Testis (tissue), 3 donors: Measurements from ENCODE around the gene HLA-A. TPM values are rescaled to one million over a fixed set of nuclear protein-coding genes. Genes with fewer than 3 reads are reported as not detected.
"Not testable (repeated sequence)": the region's sequence is repeated elsewhere in the genome, so short reads cannot be mapped to it uniquely, and the experiment has no call there.

Experiments
- DNase-seq: peaks from one replicate; pipeline ENCODE4 v3.0.0-alpha.2; 2019
- H3K27ac ChIP-seq, 2 donors: fragments of 200-600 bp; sonication (generic); one replicate each; pipeline ENCODE4 v1.5.1; 2019
- H3K27me3 ChIP-seq: fragments of 200-600 bp; sonication (generic); one replicate; pipeline ENCODE4 v1.5.1; 2019
- H3K36me3 ChIP-seq: fragments of 200-600 bp; sonication (generic); one replicate; pipeline ENCODE4 v1.5.1; 2017; ENCODE audit warnings: low read depth; ENCODE audit errors: missing control alignments
- H3K4me1 ChIP-seq: fragments of 200-600 bp; sonication (generic); one replicate; pipeline ENCODE4 v1.5.1; 2019
- H3K4me3 ChIP-seq, 2 donors: fragments of 200-600 bp; sonication (generic); one replicate each; pipeline ENCODE4 v1.5.1; 2017 to 2019
- H3K9me3 ChIP-seq: fragments of 200-600 bp; sonication (generic); one replicate; pipeline ENCODE4 v1.5.1; 2017
- CTCF ChIP-seq, 3 experiments: fragments of 450-650 bp in 2 of 3; fragments of 200-600 bp in 1 of 3; sonication (generic) in 1 of 3; IDR thresholded peaks; one replicate each; pipeline ENCODE4 v1.5.1; 2016 to 2019; ENCODE audit warnings: antibody characterized with exemption in 3 of 3, mild to moderate bottlenecking in 2 of 3, moderate library complexity in 1 of 3
- POLR2A ChIP-seq: fragments of 450-650 bp; IDR thresholded peaks from one replicate; pipeline ENCODE4 v1.6.1; 2017; ENCODE audit warnings: antibody characterized with exemption, mild to moderate bottlenecking, moderate library complexity
- WGBS, 2 donors: methylation state at CpG; one replicate each; pipeline ENCODE4 v1.1.5; 2018; 5-methylcytosine and 5-hydroxymethylcytosine counted together
- intact Hi-C: fragments of 100-400 bp; cut with DNase I; formaldehyde crosslinking; loops from one replicate; pipeline ENCODE4 v1.15.1; 2023; ENCODE audit warnings: low total_unique reads
- polyA plus RNA-seq: library from polyadenylated mRNA; stranded (reverse); fragments of 350-450 nt; fragmentation: Illumina TruSeq; extraction: RNeasy Lipid Tissue Mini Kit (QIAGEN cat#74804); gene quantifications from one replicate; pipeline ENCODE4 v1.2.3, GENCODE V29; 2014; ENCODE audit warnings: low read depth, low replicate concordance; ENCODE audit not compliant: insufficient read depth
- total RNA-seq, 2 donors: library from RNA; depleted of rRNA; stranded (reverse); fragments of >200 nt; gene quantifications; one replicate each; pipeline ENCODE4 v1.2.3, GENCODE V29; 2016

Gene HLA-A
- total and polyA plus RNA-seq, 3 donors from 2014 or later = 282 to 586 (median 504) TPM

- 0 to 1% methylated on average over 18 to 62 of the region's 66 CpGs for WGBS, 2 donors
- no peaks in the 10 kb centered on the region for H3K27me3 ChIP-seq
- intact Hi-C loops = no loop called here
- H3K36me3 ChIP-seq = no peaks in the 10 kb centered on the region
- peak overlapping the region; percentile 84 to 93 for H3K27ac ChIP-seq
- TF ChIP-seq CTCF (IDR thresholded peaks at IDR 0.05) (peak in 2 of 3 experiments; percentile 34 to 36), POLR2A (no peak)
- peak; percentile 89 for DNase-seq
- no peaks in the 10 kb centered on the region for H3K9me3 ChIP-seq
- peak overlapping the region; percentile 43 to 60 for H3K4me3 ChIP-seq
- H3K4me1 ChIP-seq = peaks cover 13% of the 10 kb centered on the region
Measured at GRCh38 chr6:29976588-29977424, 34.5 kb downstream of the HLA-A start.

- H3K36me3 ChIP-seq = no peaks in the 10 kb centered on the region
- H3K4me1 ChIP-seq = peaks cover 13% of the 10 kb centered on the region
- intact Hi-C loops = no loop called here
- DNase-seq = no peak
- no peaks in the 10 kb centered on the region for H3K9me3 ChIP-seq
- H3K27ac ChIP-seq = peak overlapping the region; percentile 84 to 93
- H3K27me3 ChIP-seq = no peaks in the 10 kb centered on the region
- 21 to 27% methylated on average over 4 of the region's 4 CpGs for WGBS, 2 donors
- TF ChIP-seq CTCF (IDR thresholded peaks at IDR 0.05) = no peak
- no peak for TF ChIP-seq POLR2A
- H3K4me3 ChIP-seq = peak overlapping the region; percentile 43 to 60
Measured at GRCh38 chr6:29977425-29977727, 35.0 kb downstream of the HLA-A start.

GRCh38 chr6:29980013-29980412, 37.7 kb downstream of the HLA-A start:
- intact Hi-C loops = not testable (repeated sequence)

GRCh38 chr6:29980511-29980910, 38.2 kb downstream of the HLA-A start:
- WGBS, 2 donors = 64 to 77% methylated on average over 10 of the region's 10 CpGs
- Histone ChIP-seq H3K9me3 (no peaks in the 10 kb centered on the region), H3K36me3 (no peaks in the 10 kb centered on the region), H3K27ac (no peak overlapping the region), H3K4me3 (no peak overlapping the region), H3K27me3 (no peaks in the 10 kb centered on the region), H3K4me1 (peaks cover 6% of the 10 kb centered on the region)
- no peak for DNase-seq
- intact Hi-C loops = no loop called here
- no peak for TF ChIP-seq CTCF (IDR thresholded peaks at IDR 0.05)
- no peak for TF ChIP-seq POLR2A

More at GRCh38 chr6:29980013-29980412, 37.7 kb downstream of the HLA-A start:
- 94% methylated on average over 2 of the region's 4 CpGs; no CpG with 5 or more reads in 1 of the 2 donors for WGBS, 2 donors
- H3K27ac ChIP-seq, H3K9me3 ChIP-seq, DNase-seq, H3K36me3 ChIP-seq, H3K27me3 ChIP-seq, H3K4me3 ChIP-seq: not testable (repeated sequence)
- H3K4me1 ChIP-seq = peaks cover 11% of the 10 kb centered on the region

GRCh38 chr6:29981211-29981812, 39.0 kb downstream of the HLA-A start:
- no peaks in the 10 kb centered on the region for H3K36me3 ChIP-seq
- 62 to 77% methylated on average over 8 of the region's 8 CpGs for WGBS, 2 donors
- no peak for TF ChIP-seq POLR2A
- TF ChIP-seq CTCF (IDR thresholded peaks at IDR 0.05) = no peak
- intact Hi-C loops = no loop called here
- H3K9me3 ChIP-seq = no peaks in the 10 kb centered on the region
- no peak for DNase-seq
- H3K27ac ChIP-seq = no peak overlapping the region
- H3K4me1 ChIP-seq = no peaks in the 10 kb centered on the region
- H3K27me3 ChIP-seq = no peaks in the 10 kb centered on the region
- H3K4me3 ChIP-seq = no peak overlapping the region
